ENCODE data around the gene DNAH14.

DNA sequence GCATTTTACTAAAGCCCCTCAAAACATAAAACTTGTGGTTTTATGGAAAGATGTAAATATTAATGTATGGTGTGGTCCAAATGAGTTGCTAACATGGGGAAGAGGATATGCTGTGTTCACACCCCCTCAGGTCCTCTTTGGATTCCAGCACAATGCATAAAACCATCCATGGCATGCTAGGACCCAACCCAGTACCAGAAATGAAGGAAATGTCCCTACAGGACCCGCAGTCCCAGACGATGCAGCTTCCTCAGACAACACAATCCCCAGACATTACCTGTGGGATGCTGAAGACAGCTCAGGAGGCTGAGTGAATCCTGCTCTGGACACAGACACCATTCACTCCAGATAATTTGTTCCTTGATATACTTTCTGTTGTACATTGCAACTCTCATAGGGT is 296.2 kb downstream of the DNAH14 start:
- TF ChIP-seq, protein P1, sequence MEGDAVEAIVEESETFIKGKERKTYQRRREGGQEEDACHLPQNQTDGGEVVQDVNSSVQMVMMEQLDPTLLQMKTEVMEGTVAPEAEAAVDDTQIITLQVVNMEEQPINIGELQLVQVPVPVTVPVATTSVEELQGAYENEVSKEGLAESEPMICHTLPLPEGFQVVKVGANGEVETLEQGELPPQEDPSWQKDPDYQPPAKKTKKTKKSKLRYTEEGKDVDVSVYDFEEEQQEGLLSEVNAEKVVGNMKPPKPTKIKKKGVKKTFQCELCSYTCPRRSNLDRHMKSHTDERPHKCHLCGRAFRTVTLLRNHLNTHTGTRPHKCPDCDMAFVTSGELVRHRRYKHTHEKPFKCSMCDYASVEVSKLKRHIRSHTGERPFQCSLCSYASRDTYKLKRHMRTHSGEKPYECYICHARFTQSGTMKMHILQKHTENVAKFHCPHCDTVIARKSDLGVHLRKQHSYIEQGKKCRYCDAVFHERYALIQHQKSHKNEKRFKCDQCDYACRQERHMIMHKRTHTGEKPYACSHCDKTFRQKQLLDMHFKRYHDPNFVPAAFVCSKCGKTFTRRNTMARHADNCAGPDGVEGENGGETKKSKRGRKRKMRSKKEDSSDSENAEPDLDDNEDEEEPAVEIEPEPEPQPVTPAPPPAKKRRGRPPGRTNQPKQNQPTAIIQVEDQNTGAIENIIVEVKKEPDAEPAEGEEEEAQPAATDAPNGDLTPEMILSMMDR (IDR thresholded peaks at IDR 0.05) = no peak
- no peak for TF ChIP-seq EZH2 (IDR thresholded peaks at IDR 0.05; ENCODE audit: borderline replicate concordance, insufficient read depth, low read depth, low read length, poor library complexity, severe bottlenecking)

Measured in B cell (primary cell).